ENCODE results near the gene MAS1.
"Not testable (repeated sequence)": the region's sequence is repeated elsewhere in the genome, so short reads cannot be mapped to it uniquely, and the experiment has no call there.

MAS1 gene

GRCh38 chr6:159890792-159891191 is at the start of gene MAS1:
TSS of gene MAS1 (plus strand) at chr6:159890988. CDS start at chr6:159906956, 15,968 bp downstream.
- DNase-seq, result no peak
- intact Hi-C loops (cut with DNase I), result no loop called here

- intact Hi-C loops (cut with DNase I), result no loop called here
- no peak for DNase-seq
These were observed 48.8 kb upstream of the MAS1 start for GRCh38 chr6:159842035-159842434.

- DNase-seq, result peak in 1 of 42 donors; percentile 13
- intact Hi-C loops (cut with DNase I), result no loop called here
These were observed 45.8 kb upstream of the MAS1 start for GRCh38 chr6:159844737-159845645.

GRCh38 chr6:159848552-159848951 is 42.2 kb upstream of the MAS1 start:
- intact Hi-C loops (cut with DNase I); DNase-seq: not testable (repeated sequence)

GRCh38 chr6:159849851-159850250 is 40.9 kb upstream of the MAS1 start:
- DNase-seq; intact Hi-C loops (cut with DNase I): not testable (repeated sequence)

GRCh38 chr6:159852877-159853276 is 37.9 kb upstream of the MAS1 start:
- DNase-seq, result peak in 4 of 42 donors; percentile 10 to 30 (median 20)
- intact Hi-C loops (cut with DNase I), result no loop called here

- DNase-seq, result no peak
- intact Hi-C loops (cut with DNase I), result no loop called here
These were observed 37.0 kb upstream of the MAS1 start for GRCh38 chr6:159853754-159854153.

GRCh38 chr6:159854959-159855358 is 35.8 kb upstream of the MAS1 start:
- peak in 1 of 42 donors; percentile 20 for DNase-seq
- intact Hi-C loops (cut with DNase I), result no loop called here

- DNase-seq, result no peak
- intact Hi-C loops (cut with DNase I), result no loop called here
These were observed 32.5 kb upstream of the MAS1 start for GRCh38 chr6:159858259-159858658.

- no peak for DNase-seq
- intact Hi-C loops (cut with DNase I), result loop anchor here (10.0 kb wide), 1 partner anchor 594 kb away; no protein-coding TSS in a partner anchor
These were observed 30.3 kb upstream of the MAS1 start for GRCh38 chr6:159860482-159860881.

- peak in 1 of 42 donors; percentile 3 for DNase-seq
- intact Hi-C loops (cut with DNase I), result loop anchor here (10.0 kb wide), 1 partner anchor 593 kb away; no protein-coding TSS in a partner anchor
These were observed 28.7 kb upstream of the MAS1 start for GRCh38 chr6:159862103-159862502.

GRCh38 chr6:159863341-159863740 is 27.4 kb upstream of the MAS1 start:
- DNase-seq, result peak in 20 of 42 donors; percentile 20 to 67 (median 46)
- intact Hi-C loops (cut with DNase I), result loop anchor here (10.0 kb wide), 1 partner anchor 591 kb away; no protein-coding TSS in a partner anchor

- DNase-seq, result peak in 1 of 42 donors; percentile 16
- intact Hi-C loops (cut with DNase I), result loop anchor here (10.0 kb wide), 1 partner anchor 589 kb away; no protein-coding TSS in a partner anchor
These were observed 25.4 kb upstream of the MAS1 start for GRCh38 chr6:159865226-159865920.

GRCh38 chr6:159866286-159867247 is 24.2 kb upstream of the MAS1 start:
- peak in 1 of 42 donors; percentile 26 for DNase-seq
- intact Hi-C loops (cut with DNase I), result loop anchor here (10.0 kb wide), 1 partner anchor 588 kb away; no protein-coding TSS in a partner anchor

GRCh38 chr6:159871241-159871640 is 19.5 kb upstream of the MAS1 start:
- peak in 6 of 42 donors; percentile 7 to 39 (median 20) for DNase-seq
- intact Hi-C loops (cut with DNase I), result no loop called here

- peak in 41 of 42 donors; percentile 7 to 86 (median 54) for DNase-seq
- intact Hi-C loops (cut with DNase I), result no loop called here
These were observed 18.9 kb upstream of the MAS1 start for GRCh38 chr6:159871906-159872305.

GRCh38 chr6:159874435-159874834 is 16.4 kb upstream of the MAS1 start:
- peak in 41 of 42 donors; percentile 19 to 73 (median 48) for DNase-seq
- intact Hi-C loops (cut with DNase I), result no loop called here

- intact Hi-C loops (cut with DNase I), result no loop called here
- DNase-seq, result peak in 1 of 42 donors; percentile 8
These were observed 15.6 kb upstream of the MAS1 start for GRCh38 chr6:159875194-159875593.
